Mesodermal cell (in vitro differentiated cells): ENCODE measurements around the gene NMRK1.

ENCODE experiments used
- H3K27ac ChIP-seq: 2 replicates; pipeline ENCODE4 v1.7.0; 2013; ENCODE audit warnings: mild to moderate bottlenecking, low read depth, low read length, moderate library complexity; ENCODE audit not compliant: severe bottlenecking
- H3K36me3 ChIP-seq: 2 replicates; pipeline ENCODE4 v1.7.1; 2013; ENCODE audit warnings: mild to moderate bottlenecking, low read length, moderate library complexity; ENCODE audit not compliant: control insufficient read depth, insufficient read depth
- H3K4me1 ChIP-seq: one replicate; pipeline ENCODE4 v1.7.1; 2013; ENCODE audit warnings: mild to moderate bottlenecking, low read length; ENCODE audit not compliant: insufficient read depth, control insufficient read depth, poor library complexity, severe bottlenecking
- H3K4me3 ChIP-seq: 2 replicates; pipeline ENCODE4 v1.7.0; 2013; ENCODE audit warnings: low read length, control low read depth, mild to moderate bottlenecking; ENCODE audit not compliant: insufficient read depth, poor library complexity, severe bottlenecking; ENCODE audit errors: extremely low read depth
- H3K9me3 ChIP-seq: 2 replicates; pipeline ENCODE4 v1.7.1; 2013; ENCODE audit warnings: mild to moderate bottlenecking, low read length, moderate library complexity; ENCODE audit not compliant: control insufficient read depth
- WGBS, 2 experiments: methylation state at CpG; one replicate each; pipeline ENCODE4 v1.1.5; 2013; ENCODE audit warnings: missing lambda C conversion rate in 2 of 2; ENCODE audit not compliant: insufficient coverage in 2 of 2; 5-methylcytosine and 5-hydroxymethylcytosine counted together

NMRK1 gene

GRCh38 chr9:75084081-75084672 is 3.8 kb downstream of the NMRK1 start:
- WGBS, 2 experiments = 33 to 71% methylated on average over 1 to 3 of the region's 5 CpGs
- Histone ChIP-seq H3K9me3 (no peaks in the 10 kb centered on the region), H3K36me3 (no peaks in the 10 kb centered on the region), H3K4me1 (peaks cover 16% of the 10 kb centered on the region), H3K27ac (no peak overlapping the region), H3K4me3 (no peak overlapping the region)

GRCh38 chr9:75083188-75083970 is 4.6 kb downstream of the NMRK1 start:
- Histone ChIP-seq H3K4me3 (no peak overlapping the region), H3K9me3 (no peaks in the 10 kb centered on the region), H3K4me1 (peaks cover 16% of the 10 kb centered on the region), H3K27ac (no peak overlapping the region), H3K36me3 (no peaks in the 10 kb centered on the region)
- whole genome bisulfite sequencing, 2 experiments = 32 to 42% methylated on average over 10 to 11 of the region's 12 CpGs

GRCh38 chr9:75081632-75082031 is 6.3 kb downstream of the NMRK1 start:
- no peak overlapping the region for H3K4me3 ChIP-seq
- H3K9me3 ChIP-seq = no peaks in the 10 kb centered on the region
- H3K27ac ChIP-seq = no peak overlapping the region
- H3K36me3 ChIP-seq = peaks cover 2% of the 10 kb centered on the region
- no CpG with 5 or more reads among the region's 2 CpGs for WGBS, 2 experiments
- peaks cover 16% of the 10 kb centered on the region for H3K4me1 ChIP-seq

GRCh38 chr9:75072895-75073294 is 15.1 kb downstream of the NMRK1 start:
- 93% methylated on average over 4 of the region's 4 CpGs; no CpG with 5 or more reads in 1 of the 2 experiments for WGBS, 2 experiments

GRCh38 chr9:75071530-75072122 is 16.3 kb downstream of the NMRK1 start:
- WGBS, 2 experiments = 83 to 85% methylated on average over 3 of the region's 5 CpGs
- no peak overlapping the region for H3K4me3 ChIP-seq

More at GRCh38 chr9:75072895-75073294, 15.1 kb downstream of the NMRK1 start:
- H3K4me3 ChIP-seq = no peak overlapping the region
- H3K9me3 ChIP-seq = no peaks in the 10 kb centered on the region
- H3K4me1 ChIP-seq = no peaks in the 10 kb centered on the region
- H3K27ac ChIP-seq = no peak overlapping the region
- no peaks in the 10 kb centered on the region for H3K36me3 ChIP-seq

GRCh38 chr9:75069171-75069570 is 18.8 kb downstream of the NMRK1 start:
- Histone ChIP-seq H3K4me1 (no peaks in the 10 kb centered on the region), H3K9me3 (no peaks in the 10 kb centered on the region), H3K4me3 (no peak overlapping the region), H3K36me3 (no peaks in the 10 kb centered on the region), H3K27ac (no peak overlapping the region)
- 33% methylated on average over 1 of the region's 2 CpGs; no CpG with 5 or more reads in 1 of the 2 experiments for WGBS, 2 experiments

More at GRCh38 chr9:75071530-75072122, 16.3 kb downstream of the NMRK1 start:
- Histone ChIP-seq H3K36me3 (no peaks in the 10 kb centered on the region), H3K9me3 (no peaks in the 10 kb centered on the region), H3K4me1 (no peaks in the 10 kb centered on the region), H3K27ac (no peak overlapping the region)

- no peak overlapping the region for H3K4me3 ChIP-seq
- H3K36me3 ChIP-seq = no peaks in the 10 kb centered on the region
- H3K4me1 ChIP-seq = no peaks in the 10 kb centered on the region
- WGBS, 2 experiments = 80 to 82% methylated on average over 4 of the region's 4 CpGs
- no peak overlapping the region for H3K27ac ChIP-seq
- H3K9me3 ChIP-seq = no peaks in the 10 kb centered on the region
Measured at GRCh38 chr9:75067894-75068293, 20.1 kb downstream of the NMRK1 start.

- no peak overlapping the region for H3K27ac ChIP-seq
- H3K4me1 ChIP-seq = no peaks in the 10 kb centered on the region
- H3K4me3 ChIP-seq = no peak overlapping the region
- H3K36me3 ChIP-seq = no peaks in the 10 kb centered on the region
- WGBS, 2 experiments = no CpG with 5 or more reads among the region's 2 CpGs
- no peaks in the 10 kb centered on the region for H3K9me3 ChIP-seq
Measured at GRCh38 chr9:75065510-75065909, 22.4 kb downstream of the NMRK1 start.

GRCh38 chr9:75064307-75065025 is 23.5 kb downstream of the NMRK1 start:
- no peak overlapping the region for H3K27ac ChIP-seq
- no peaks in the 10 kb centered on the region for H3K36me3 ChIP-seq
- H3K9me3 ChIP-seq = no peaks in the 10 kb centered on the region
- no peak overlapping the region for H3K4me3 ChIP-seq
- 78 to 83% methylated on average over 1 to 2 of the region's 2 CpGs for WGBS, 2 experiments
- no peaks in the 10 kb centered on the region for H3K4me1 ChIP-seq

- H3K9me3 ChIP-seq = no peaks in the 10 kb centered on the region
- H3K4me1 ChIP-seq = no peaks in the 10 kb centered on the region
- no peak overlapping the region for H3K27ac ChIP-seq
- 80 to 100% methylated on average over 1 of the region's 1 CpG for WGBS, 2 experiments
- no peak overlapping the region for H3K4me3 ChIP-seq
- H3K36me3 ChIP-seq = no peaks in the 10 kb centered on the region
Measured at GRCh38 chr9:75063556-75064305, 24.2 kb downstream of the NMRK1 start.
